ENCODE results near the gene EFHD2.

GRCh38 chr1:15465674-15466073, 56.0 kb downstream of the EFHD2 start:
- TF ChIP-seq EZH2phosphoT487 (IDR thresholded peaks at IDR 0.05; ENCODE audit: borderline replicate concordance, low read length), result no peak
- TF ChIP-seq CTCF (conservative IDR thresholded peaks at IDR 0.05; ENCODE audit: low read depth, low read length), result no peak
- no peak for TF ChIP-seq EZH2 (IDR thresholded peaks at IDR 0.05; ENCODE audit: low read length, unreplicated experiment)
